Adrenal gland (tissue), 5 donors: Measurements from ENCODE around the gene RABL3.

ENCODE experiments used
- CTCF ChIP-seq, 6 experiments: fragments of 450-650 bp in 4 of 6; fragments of 200-600 bp in 2 of 6; sonication (generic) in 1 of 6; IDR thresholded peaks; 1 replicate in 5 of 6; 2 replicates in 1 of 6; pipeline versions ENCODE4 v1.5.1 to v1.8.0; 2016 to 2021; ENCODE audit warnings: antibody characterized with exemption in 6 of 6, mild to moderate bottlenecking in 2 of 6, moderate library complexity in 1 of 6
- POLR2A ChIP-seq, 2 donors: fragments of 450-650 bp; IDR thresholded peaks; one replicate each; pipeline ENCODE4 v1.6.1; 2017; ENCODE audit warnings: antibody characterized with exemption in 2 of 2, mild to moderate bottlenecking in 2 of 2, moderate library complexity in 1 of 2
- donor health status: DM: no; HTN: no; CAD: no.

DNA sequence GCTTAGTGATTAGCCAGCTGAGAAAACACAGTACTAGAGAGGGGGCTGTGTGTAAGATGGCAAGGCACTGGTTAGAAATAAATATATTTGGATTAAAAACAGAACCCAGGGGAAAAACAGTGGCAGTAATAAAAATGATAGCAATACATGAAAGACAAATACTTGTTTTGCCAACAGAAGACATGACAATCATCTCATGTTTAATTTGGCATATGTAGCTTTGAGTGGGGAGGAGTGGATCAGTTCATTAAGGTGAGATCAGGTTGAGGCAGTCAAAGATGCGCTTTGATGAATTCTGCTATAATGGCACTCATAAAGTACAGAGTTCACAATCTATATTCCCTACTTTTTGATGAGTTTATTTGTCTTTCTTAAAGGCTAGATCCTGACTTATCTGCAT is 56.9 kb downstream of the RABL3 start:
- TF ChIP-seq POLR2A (IDR thresholded peaks at IDR 0.05) (no peak), CTCF (IDR thresholded peaks at IDR 0.05) (no peak)
